GM18873 (cell line): ENCODE data around the gene GRIA3.
"Not testable (repeated sequence)": the region's sequence is repeated elsewhere in the genome, so short reads cannot be mapped to it uniquely, and the experiment has no call there.

ENCODE experiments used
- ATAC-seq: cut with Tn5 transposase; IDR thresholded peaks from one replicate; pipeline ENCODE4 v1.9.1; 2021; ENCODE audit warnings: mild to moderate bottlenecking, moderate library complexity, moderate number of reproducible peaks; ENCODE audit not compliant: unreplicated experiment, low FRiP score

Gene GRIA3

GRCh38 chrX:123337886-123338639 is 154.0 kb downstream of the GRIA3 start:
- no peak for ATAC-seq

DNA sequence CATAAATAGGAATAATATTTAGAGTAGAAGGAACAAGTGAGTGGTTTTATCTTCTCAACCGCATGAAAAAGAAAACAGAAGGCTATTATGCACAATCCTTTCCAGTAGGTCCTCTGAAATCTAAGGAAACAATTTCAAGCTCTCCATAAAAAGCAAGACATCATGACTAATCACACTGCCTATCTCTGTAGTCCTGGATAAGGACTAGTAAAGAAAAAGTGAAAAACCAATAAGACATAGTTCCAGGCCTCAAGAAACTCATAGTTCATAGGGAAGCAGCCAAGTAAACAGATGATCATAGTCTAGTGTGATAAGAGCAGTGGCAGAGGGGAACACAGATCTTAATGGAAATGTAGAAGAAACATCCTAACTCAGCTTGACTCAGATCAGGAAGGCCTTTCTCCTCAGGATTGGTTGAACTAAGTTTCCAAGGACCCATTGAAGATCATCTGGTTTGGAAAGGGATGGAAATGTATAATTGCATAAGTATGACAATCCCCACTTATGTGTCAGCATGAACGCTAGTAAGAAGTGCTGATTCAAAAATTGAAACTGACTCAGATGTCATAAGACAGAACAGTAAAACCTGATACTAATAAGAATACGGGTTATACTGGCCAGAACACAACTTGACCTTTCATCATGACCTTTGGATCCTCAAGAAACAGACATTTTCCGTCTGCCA is 155.3 kb downstream of the GRIA3 start:
- no peak for ATAC-seq

DNA sequence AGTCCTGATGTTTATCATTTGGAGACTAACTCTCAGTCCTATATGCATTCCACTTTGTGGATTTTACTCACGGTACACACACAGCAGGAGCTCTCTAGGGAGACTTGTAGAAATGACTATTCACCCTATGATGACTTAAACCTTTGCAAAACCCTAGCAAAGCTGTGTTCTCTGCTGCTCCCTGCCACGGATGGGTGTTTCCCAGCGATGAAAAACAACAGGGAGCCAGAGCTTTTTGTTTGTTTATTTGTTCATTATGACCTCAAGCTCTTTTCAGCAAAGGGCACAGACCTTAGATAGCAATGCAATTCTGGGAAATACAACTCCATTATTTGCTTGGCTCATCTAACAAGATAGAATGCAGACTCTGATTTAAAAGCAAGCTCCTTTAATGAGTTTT is 156.6 kb downstream of the GRIA3 start:
- no peak for ATAC-seq

- ATAC-seq = no peak
These were observed 164.4 kb downstream of the GRIA3 start for GRCh38 chrX:123348468-123348867.

GRCh38 chrX:123350226-123350625 is 166.1 kb downstream of the GRIA3 start:
- no peak for ATAC-seq

- ATAC-seq = peak; percentile 94
These were observed 173.9 kb downstream of the GRIA3 start for GRCh38 chrX:123357941-123358340.

- ATAC-seq = no peak
These were observed 174.4 kb downstream of the GRIA3 start for GRCh38 chrX:123358457-123358856.

DNA sequence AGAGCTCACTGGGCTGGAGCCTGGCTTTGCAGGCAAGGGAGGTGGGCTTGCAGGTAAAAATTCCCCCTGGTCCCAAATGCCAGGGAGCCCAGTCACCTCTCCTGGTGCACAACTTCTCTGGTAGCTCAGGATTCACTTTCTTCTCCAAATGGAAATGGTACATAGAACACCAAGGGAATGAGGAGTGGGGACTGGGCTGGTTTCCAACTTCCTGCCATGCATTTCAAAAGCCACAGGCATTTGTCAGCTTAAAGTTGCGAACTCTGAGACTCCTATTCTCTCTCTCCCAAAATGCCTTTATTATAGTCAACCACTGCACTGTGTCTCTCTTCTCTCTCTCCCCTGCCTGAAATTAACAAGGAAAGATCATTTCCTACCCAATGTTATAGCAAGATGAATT is 177.3 kb downstream of the GRIA3 start:
- no peak for ATAC-seq

DNA sequence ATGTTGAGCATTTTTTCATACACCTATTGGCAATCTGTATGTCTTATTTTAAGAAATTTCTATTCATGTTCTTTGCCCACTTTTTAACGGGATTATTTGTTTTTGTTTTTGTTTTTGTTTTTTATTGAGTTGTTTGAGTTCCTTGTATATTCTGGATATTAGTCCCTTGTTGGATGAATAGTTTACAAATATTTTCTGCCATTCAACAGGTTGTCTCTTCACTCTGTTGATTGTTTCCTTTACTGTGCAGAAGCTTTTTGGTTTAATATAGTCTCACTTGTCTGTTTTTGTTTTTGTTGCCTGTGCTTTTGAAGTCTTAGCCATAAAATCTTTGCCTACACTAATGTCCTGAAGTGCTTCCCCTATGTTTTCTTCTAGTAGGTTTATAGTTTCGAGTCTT is 202.1 kb downstream of the GRIA3 start:
- not testable (repeated sequence) for ATAC-seq

- ATAC-seq = no peak
These were observed 208.8 kb downstream of the GRIA3 start for GRCh38 chrX:123392921-123393320.

DNA sequence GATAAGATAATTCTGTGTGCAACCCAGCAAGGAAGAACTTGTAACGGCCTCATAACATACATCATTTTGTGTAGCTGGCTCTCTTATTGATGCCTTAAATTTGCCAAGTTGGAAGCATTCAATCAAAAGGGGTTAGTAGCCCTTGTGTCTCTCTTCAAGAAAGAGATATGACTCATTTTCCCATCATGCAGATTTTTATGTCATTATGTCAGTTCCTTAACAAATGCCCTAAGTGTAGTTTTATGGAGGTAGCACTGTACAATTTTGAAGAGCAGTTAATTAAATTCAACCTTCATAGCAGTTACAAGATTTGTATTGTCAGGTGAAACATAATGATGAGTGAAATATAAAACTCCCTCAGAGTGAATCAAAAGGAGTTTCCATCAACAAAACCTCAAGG is 215.6 kb downstream of the GRIA3 start:
- ATAC-seq = no peak

DNA sequence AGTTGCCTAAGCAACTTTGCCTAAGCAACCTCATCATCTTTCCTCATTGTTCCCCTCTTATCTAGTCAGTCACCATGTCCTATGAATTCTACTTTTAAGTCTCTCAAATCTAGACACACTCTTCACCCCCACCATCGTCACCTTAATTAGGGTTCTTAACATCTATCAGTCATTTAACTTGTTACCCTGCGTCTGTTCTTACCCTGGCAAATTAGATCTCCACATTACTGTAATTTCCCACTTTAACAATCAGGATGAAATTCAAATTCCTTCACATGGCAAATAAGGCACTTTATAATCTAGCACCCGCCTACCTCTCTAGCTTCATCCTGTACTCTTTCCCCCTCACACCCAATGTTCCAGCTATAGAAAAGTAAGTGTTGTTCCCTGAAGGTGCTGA is 221.2 kb downstream of the GRIA3 start:
- no peak for ATAC-seq

- ATAC-seq = peak; percentile 35
These were observed 225.0 kb downstream of the GRIA3 start for GRCh38 chrX:123408821-123409737.

GRCh38 chrX:123422875-123423274 is 238.8 kb downstream of the GRIA3 start:
- no peak for ATAC-seq

DNA sequence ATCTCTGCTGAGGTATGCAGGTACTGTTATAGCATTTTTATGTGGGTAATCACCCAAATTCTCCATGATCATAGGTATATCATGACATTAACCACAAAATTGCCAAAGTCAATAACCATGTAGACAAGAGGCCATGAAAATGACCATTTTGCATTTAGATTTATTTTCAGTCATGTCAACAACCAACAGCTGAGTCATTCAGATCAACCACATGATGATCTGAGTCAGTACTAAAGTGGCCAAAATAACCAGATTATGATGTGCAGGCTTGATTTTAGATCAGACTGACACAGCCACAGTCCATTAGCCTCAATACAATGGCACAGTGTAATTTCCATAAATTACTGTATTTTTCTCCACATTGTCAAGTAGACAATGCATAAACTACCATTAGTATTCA is 240.5 kb downstream of the GRIA3 start:
- ATAC-seq = peak; percentile 83

- ATAC-seq = no peak
These were observed 241.4 kb downstream of the GRIA3 start for GRCh38 chrX:123425471-123425870.

GRCh38 chrX:123425904-123426303 is 241.8 kb downstream of the GRIA3 start:
- ATAC-seq = no peak

- ATAC-seq = no peak
These were observed 248.5 kb downstream of the GRIA3 start for GRCh38 chrX:123432361-123433150.

DNA sequence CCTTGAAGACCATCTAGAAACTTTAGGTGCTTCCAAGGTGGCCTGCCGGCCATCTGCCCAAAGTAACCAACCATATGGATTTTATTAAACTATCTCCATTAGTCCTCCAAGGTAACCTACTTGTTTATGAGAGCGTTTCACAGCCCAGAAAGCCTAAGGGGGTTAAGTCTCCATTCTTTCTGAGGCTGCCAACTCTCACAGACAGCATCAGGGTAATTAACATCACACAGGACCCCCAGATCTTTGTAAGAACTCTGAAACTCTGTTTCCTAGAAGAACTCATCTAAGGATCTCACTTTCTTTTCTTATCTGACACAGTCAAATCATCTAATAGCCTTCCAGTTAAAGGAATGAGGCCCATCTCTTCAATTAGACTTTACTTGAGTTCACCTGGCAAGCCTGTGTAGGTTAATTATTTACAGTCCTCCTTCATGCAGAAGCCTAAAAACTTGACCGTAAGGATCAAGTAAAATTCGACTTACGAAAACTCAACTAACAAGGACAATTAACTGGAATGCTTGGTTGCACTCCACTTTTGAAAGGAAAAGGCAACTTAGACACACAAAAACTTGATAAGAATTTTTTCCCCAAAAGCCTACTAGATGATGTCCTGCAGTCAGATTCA is 252.5 kb downstream of the GRIA3 start:
- ATAC-seq = no peak

- ATAC-seq = not testable (repeated sequence)
These were observed 255.8 kb downstream of the GRIA3 start for GRCh38 chrX:123439926-123440325.
